HG02884 (cell line): ENCODE results near the gene HTR3B.
"Not testable (repeated sequence)": the region's sequence is repeated elsewhere in the genome, so short reads cannot be mapped to it uniquely, and the experiment has no call there.

Experiments
- ATAC-seq: cut with Tn5 transposase; IDR thresholded peaks from one replicate; pipeline ENCODE4 v1.9.1; 2021; ENCODE audit warnings: mild to moderate bottlenecking, moderate library complexity; ENCODE audit not compliant: unreplicated experiment

HTR3B gene

GRCh38 chr11:113884361-113884836 is 20.2 kb upstream of the HTR3B start:
- no peak for ATAC-seq

GRCh38 chr11:113885897-113886296 is 18.7 kb upstream of the HTR3B start:
- ATAC-seq = no peak

DNA sequence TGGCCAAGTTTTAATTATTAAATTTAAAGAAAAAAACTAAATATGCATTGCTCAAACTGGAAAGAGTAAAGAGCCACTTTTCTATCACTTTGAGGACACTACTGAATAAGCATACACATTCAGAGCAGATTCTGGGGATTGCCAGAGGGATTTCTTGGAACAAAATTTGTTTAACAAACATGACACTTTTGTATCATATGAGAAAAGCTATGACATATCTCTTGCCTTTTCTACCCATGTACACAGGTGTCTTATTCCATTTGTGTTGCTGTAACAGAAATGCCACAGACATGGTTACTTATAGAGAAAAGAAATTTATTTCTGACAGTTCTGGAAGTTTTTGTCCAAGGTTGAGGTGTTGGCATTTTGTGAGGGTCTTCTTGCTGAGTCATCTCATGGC is 15.7 kb upstream of the HTR3B start:
- no peak for ATAC-seq

GRCh38 chr11:113894421-113894996 is 10.1 kb upstream of the HTR3B start:
- ATAC-seq = peak; percentile 57

- ATAC-seq = no peak
These were observed 9.0 kb upstream of the HTR3B start for GRCh38 chr11:113895367-113896155.

DNA sequence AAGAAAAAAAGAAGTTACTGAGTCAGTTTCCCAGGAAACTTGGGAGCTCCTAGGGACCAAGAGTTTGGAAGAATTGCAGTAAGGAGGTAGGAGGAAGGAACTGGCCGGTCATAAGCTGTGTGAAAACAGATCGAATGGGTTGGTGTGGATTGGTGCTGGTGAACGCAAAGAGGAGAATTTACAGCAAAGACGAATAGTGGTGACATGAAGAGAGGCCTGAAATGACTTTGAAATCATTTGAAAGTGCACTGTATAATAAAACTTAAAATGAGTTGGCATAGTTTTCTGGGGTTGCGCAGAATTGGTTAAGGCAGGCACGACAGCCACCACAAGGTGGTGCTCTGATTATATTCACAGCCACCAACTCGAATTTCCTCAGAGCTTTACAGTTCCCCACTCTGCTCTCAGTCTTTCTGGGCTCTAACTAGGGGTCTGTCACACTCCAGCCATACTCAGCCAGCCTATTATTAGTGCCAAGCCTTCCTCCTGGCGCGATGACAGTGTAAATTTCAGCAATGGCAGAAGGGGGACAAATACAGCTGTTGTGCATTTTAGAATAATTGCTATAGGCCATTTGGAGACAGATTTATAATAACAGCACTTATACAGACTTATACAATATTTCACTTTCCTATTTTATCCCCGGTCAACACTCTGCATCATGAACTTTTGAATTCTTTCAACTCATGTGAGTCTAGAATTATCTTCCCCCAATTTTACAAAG is 8.3 kb upstream of the HTR3B start:
- no peak for ATAC-seq

DNA sequence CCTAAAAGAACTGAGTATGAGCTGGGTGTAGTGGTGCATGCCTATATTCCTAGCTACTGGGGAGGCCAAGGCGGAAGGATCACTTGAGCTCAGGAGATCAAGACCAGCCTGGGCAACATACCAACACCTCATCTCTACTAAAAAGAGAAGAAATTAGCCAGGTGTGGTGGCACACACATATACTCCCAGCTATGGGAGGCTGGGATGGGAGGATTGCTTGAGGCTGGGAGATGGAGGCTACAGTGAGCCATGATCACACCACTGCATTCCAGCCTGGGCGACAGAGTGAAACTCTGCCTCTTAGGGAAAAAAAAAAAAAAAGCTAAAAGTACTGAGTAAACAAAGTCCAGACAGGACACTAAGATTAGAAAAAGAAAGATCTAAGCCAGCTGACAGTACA is 3.5 kb upstream of the HTR3B start:
- no peak for ATAC-seq

DNA sequence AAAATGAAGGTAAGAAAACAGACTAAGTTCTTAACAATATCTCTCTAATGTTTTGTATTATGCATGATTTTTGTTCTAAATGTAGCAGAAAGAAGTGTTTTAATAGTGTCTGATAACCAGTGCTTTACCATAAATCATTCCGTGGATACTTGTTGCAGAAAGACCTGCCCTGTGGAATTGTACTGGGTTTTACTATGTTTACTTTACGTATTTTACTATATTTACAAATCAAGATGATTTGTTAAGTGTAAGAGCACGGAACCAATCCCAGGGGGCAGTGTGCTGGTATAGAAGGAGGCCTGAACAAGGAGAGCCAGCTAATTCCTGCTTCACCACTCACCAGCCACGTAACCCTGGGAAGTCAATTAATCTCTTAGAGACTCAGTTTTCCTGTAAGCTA is 1.4 kb downstream of the HTR3B start:
- ATAC-seq = no peak

DNA sequence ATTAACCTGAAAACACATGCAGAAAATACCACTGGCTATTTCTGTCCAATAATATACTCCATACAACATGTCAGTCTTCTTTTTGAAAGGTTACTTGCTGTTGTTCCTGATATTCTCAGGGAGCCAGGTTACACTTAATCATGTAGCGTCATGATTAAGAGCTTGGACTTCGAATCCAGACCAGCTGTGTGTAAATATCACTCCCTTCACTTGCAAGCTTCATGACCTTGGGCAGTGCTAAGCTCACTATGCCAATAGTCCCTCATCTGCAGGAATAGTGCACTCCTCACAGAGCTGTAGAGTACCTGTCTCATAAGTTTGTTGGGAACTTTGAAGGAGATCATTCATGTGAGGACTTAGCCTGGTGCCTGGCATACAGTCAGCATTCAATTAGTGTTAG is 1.9 kb downstream of the HTR3B start:
- no peak for ATAC-seq

GRCh38 chr11:113907152-113907551 is 2.6 kb downstream of the HTR3B start:
- no peak for ATAC-seq

DNA sequence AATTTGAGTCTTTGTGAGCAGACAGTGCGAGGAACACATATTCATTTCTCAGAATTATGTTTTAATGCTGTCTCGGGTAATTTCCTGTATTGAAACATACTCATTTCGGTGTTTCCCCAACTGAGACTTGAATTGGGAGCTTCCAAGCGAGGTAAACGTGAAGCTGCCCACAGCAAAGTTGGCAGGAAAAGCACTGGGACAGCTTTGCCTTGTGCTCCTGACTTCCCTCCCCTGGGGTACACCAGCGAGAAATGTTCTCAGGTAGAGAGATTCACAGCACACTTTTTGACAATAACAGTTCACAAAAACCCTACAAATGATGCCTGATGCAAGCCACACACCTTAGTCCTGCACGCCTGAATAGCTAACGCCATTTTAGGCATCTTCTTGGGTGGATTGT is 3.1 kb downstream of the HTR3B start:
- ATAC-seq = no peak

- no peak for ATAC-seq
These were observed 3.5 kb downstream of the HTR3B start for GRCh38 chr11:113908098-113908497.

GRCh38 chr11:113911491-113911890 is 6.9 kb downstream of the HTR3B start:
- not testable (repeated sequence) for ATAC-seq

DNA sequence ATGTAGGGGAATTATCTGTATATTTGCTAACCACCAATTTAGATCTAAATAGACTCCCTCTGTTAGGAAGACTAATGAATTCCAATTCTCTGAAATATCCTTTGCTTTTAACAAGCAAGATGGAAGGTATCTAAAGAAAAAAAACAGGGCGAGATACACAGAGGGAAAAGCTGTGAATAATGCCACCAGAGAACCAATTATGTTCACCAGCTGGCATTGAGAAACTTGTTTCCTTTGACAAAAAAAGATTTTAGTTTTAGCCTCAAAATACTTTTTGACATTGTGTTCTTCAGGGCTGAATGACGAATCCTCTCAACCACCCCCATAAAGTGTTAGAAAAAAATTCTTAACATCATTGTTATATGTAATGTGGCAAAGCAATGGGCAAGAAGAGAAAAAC is 19.0 kb downstream of the HTR3B start:
- no peak for ATAC-seq

GRCh38 chr11:113926273-113927197 is 21.9 kb downstream of the HTR3B start:
- ATAC-seq = no peak

DNA sequence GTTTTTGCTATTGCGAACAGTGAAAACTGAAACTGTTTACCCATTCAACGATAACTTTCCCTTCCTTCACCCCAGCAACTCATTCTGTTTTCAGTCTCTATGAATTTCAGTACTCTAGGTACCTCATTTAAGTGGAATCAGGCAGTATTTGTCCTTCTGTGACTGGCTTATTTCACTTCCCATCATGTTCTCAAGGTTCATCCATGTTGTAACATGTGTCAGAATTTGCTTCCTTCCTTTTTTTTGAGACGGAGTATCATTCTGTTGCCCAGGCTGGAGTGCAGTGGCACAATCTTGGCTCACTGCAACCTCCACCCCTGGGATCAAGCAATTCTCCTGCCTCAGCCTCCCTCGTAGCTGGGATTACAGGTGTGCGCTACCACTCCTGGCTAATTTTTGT is 23.7 kb downstream of the HTR3B start:
- no peak for ATAC-seq

- ATAC-seq = no peak
These were observed 28.2 kb downstream of the HTR3B start for GRCh38 chr11:113932788-113933187.

- not testable (repeated sequence) for ATAC-seq
These were observed 29.6 kb downstream of the HTR3B start for GRCh38 chr11:113934193-113934592.

GRCh38 chr11:113934761-113935160 is 30.2 kb downstream of the HTR3B start:
- ATAC-seq = no peak

DNA sequence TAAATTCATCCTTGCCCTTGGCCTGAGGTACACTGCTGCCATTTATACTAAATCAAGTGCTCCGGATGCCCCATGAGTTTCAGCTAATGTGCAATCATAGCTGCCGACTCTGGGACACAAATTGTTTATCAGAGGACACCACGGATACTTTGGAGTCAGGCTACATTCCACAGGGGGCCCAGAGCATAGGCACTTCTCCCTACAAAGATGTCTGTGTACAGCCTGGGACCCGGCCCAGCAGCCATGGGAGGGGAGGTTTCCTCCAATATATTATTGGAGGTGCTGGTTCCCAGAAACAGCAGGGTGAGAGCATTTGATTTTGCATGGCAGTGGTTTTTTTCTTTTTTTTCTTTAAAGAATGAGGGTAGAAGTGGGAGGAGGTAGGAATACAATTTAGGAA is 31.3 kb downstream of the HTR3B start:
- ATAC-seq = no peak

GRCh38 chr11:113937918-113938317 is 33.3 kb downstream of the HTR3B start:
- no peak for ATAC-seq
